GM19397 (cell line): ENCODE results near the gene PCSK7.
"Not testable (repeated sequence)": the region's sequence is repeated elsewhere in the genome, so short reads cannot be mapped to it uniquely, and the experiment has no call there.

Experiments
- ATAC-seq: cut with Tn5 transposase; IDR thresholded peaks from one replicate; pipeline ENCODE4 v1.9.1; 2021; ENCODE audit warnings: mild to moderate bottlenecking, moderate library complexity; ENCODE audit not compliant: unreplicated experiment

The PCSK7 gene

GRCh38 chr11:117186431-117186761 is 45.5 kb downstream of the PCSK7 start:
- no peak for ATAC-seq

GRCh38 chr11:117185736-117186430 is 46.0 kb downstream of the PCSK7 start:
- no peak for ATAC-seq

GRCh38 chr11:117183724-117184349 is 48.0 kb downstream of the PCSK7 start:
- no peak for ATAC-seq

- ATAC-seq = not testable (repeated sequence)
Observed at GRCh38 chr11:117183178-117183577, 48.7 kb downstream of the PCSK7 start.

- no peak for ATAC-seq
Observed at GRCh38 chr11:117182551-117182935, 49.3 kb downstream of the PCSK7 start.

- ATAC-seq = no peak
Observed at GRCh38 chr11:117181586-117182550, 50.0 kb downstream of the PCSK7 start.

GRCh38 chr11:117180661-117181585 is 51.0 kb downstream of the PCSK7 start:
- ATAC-seq = no peak

- no peak for ATAC-seq
Observed at GRCh38 chr11:117180020-117180419, 51.9 kb downstream of the PCSK7 start.

GRCh38 chr11:117179048-117179999 is 52.5 kb downstream of the PCSK7 start:
- ATAC-seq = peak; percentile 18

- peak; percentile 93 for ATAC-seq
Observed at GRCh38 chr11:117178210-117179034, 53.5 kb downstream of the PCSK7 start, which contains the start of gene SIDT2. Gene SIDT2, plus strand, starts transcription at chr11:117178743. Its CDS starts 521 bp downstream, at chr11:117179264.

GRCh38 chr11:117177534-117178209 is 54.2 kb downstream of the PCSK7 start:
- ATAC-seq = no peak

- no peak for ATAC-seq
Observed at GRCh38 chr11:117176186-117176585, 55.7 kb downstream of the PCSK7 start.

GRCh38 chr11:117175781-117176180 is 56.1 kb downstream of the PCSK7 start:
- no peak for ATAC-seq

GRCh38 chr11:117175104-117175503 is 56.8 kb downstream of the PCSK7 start:
- ATAC-seq = no peak

- no peak for ATAC-seq
Observed at GRCh38 chr11:117172724-117173421, 59.0 kb downstream of the PCSK7 start.

GRCh38 chr11:117171404-117172061 is 60.3 kb downstream of the PCSK7 start:
- ATAC-seq = no peak

- no peak for ATAC-seq
Observed at GRCh38 chr11:117171007-117171403, 60.9 kb downstream of the PCSK7 start.
